ENCODE data around the gene TPCN2. TPM values are rescaled to one million over a fixed set of nuclear protein-coding genes. Genes with fewer than 3 reads are reported as not detected.
A peak's percentile ranks its signal among the peaks of the same experiment; 100 is the strongest.

TPCN2 gene
- total RNA-seq, 1 donor from 2014 or later: 9.5 TPM

- no peaks in the 10 kb centered on the region for H4K20me1 ChIP-seq (ENCODE audit: insufficient read depth, low read length)
- H3K27me3 ChIP-seq (ENCODE audit: insufficient read depth, low read length): no peaks in the 10 kb centered on the region
- peaks cover 11% of the 10 kb centered on the region for H3K27me3 Mint-ChIP-seq (ENCODE audit: low read depth, unreplicated experiment)
- peaks cover 8% of the 10 kb centered on the region for H3K9me3 Mint-ChIP-seq (ENCODE audit: unreplicated experiment)
- FAIRE-seq (peak; percentile 41), DNase-seq (ENCODE audit: low read depth) (peak; percentile 73)
- peaks cover 4% of the 10 kb centered on the region for H3K4me1 Mint-ChIP-seq (ENCODE audit: low read depth, unreplicated experiment)
- H2AFZ ChIP-seq (ENCODE audit: low read depth, low read length): peak overlapping the region; percentile 41
- H3K4me3 ChIP-seq (ENCODE audit: insufficient read depth, low read depth, low read length): peak overlapping the region; percentile 38
- H3K79me2 ChIP-seq (ENCODE audit: insufficient read depth, low read length): no peaks in the 10 kb centered on the region
- TF ChIP-seq EZH2 (IDR thresholded peaks at IDR 0.05; ENCODE audit: insufficient read depth, low read length): no peak
- TF ChIP-seq CTCF (IDR thresholded peaks at IDR 0.05; ENCODE audit: insufficient read depth, low read depth, low read length): no peak
- no peaks in the 10 kb centered on the region for H3K36me3 Mint-ChIP-seq (ENCODE audit: low read depth, unreplicated experiment)
- peak overlapping the region; percentile 90 for H3K4me2 ChIP-seq (ENCODE audit: low read length)
- H3K36me3 ChIP-seq (ENCODE audit: insufficient read depth, low read length): no peaks in the 10 kb centered on the region
- H3K27ac Mint-ChIP-seq (ENCODE audit: unreplicated experiment): peak overlapping the region; percentile 47
- peak overlapping the region; percentile 67 for H3K4me3 Mint-ChIP-seq (ENCODE audit: unreplicated experiment)
- no peak overlapping the region for H3K27ac ChIP-seq (ENCODE audit: low read depth, low read length)
- peaks cover 18% of the 10 kb centered on the region for H3K4me1 ChIP-seq (ENCODE audit: insufficient read depth, low read length)
- H3K9me3 ChIP-seq (ENCODE audit: insufficient read depth, low read depth, low read length): peaks cover 13% of the 10 kb centered on the region
- H3K9ac ChIP-seq (ENCODE audit: low read length): peak overlapping the region; percentile 35
These were observed 74.1 kb downstream of the TPCN2 start for GRCh38 chr11:69122630-69123431.

GRCh38 chr11:69123593-69124545 is 75.1 kb downstream of the TPCN2 start:
- Mint-ChIP-seq H3K27me3 (ENCODE audit: low read depth, unreplicated experiment) (peaks cover 11% of the 10 kb centered on the region), H3K36me3 (ENCODE audit: low read depth, unreplicated experiment) (no peaks in the 10 kb centered on the region), H3K27ac (ENCODE audit: unreplicated experiment) (no peak overlapping the region), H3K4me1 (ENCODE audit: low read depth, unreplicated experiment) (peaks cover 4% of the 10 kb centered on the region), H3K9me3 (ENCODE audit: unreplicated experiment) (peaks cover 11% of the 10 kb centered on the region), H3K4me3 (ENCODE audit: unreplicated experiment) (no peak overlapping the region)
- peaks cover 16% of the 10 kb centered on the region for H3K9me3 ChIP-seq (ENCODE audit: insufficient read depth, low read depth, low read length)
- no peaks in the 10 kb centered on the region for H3K79me2 ChIP-seq (ENCODE audit: insufficient read depth, low read length)
- no peaks in the 10 kb centered on the region for H3K27me3 ChIP-seq (ENCODE audit: insufficient read depth, low read length)
- no peaks in the 10 kb centered on the region for H3K36me3 ChIP-seq (ENCODE audit: insufficient read depth, low read length)
- peak overlapping the region; percentile 90 for H3K4me2 ChIP-seq (ENCODE audit: low read length)
- H3K4me1 ChIP-seq (ENCODE audit: insufficient read depth, low read length): peaks cover 18% of the 10 kb centered on the region
- H3K9ac ChIP-seq (ENCODE audit: low read length): peak overlapping the region; percentile 35
- TF ChIP-seq CTCF (IDR thresholded peaks at IDR 0.05; ENCODE audit: insufficient read depth, low read depth, low read length) (no peak), EZH2 (IDR thresholded peaks at IDR 0.05; ENCODE audit: insufficient read depth, low read length) (no peak)
- no peak for FAIRE-seq
- H2AFZ ChIP-seq (ENCODE audit: low read depth, low read length): peak overlapping the region; percentile 41
- H3K4me3 ChIP-seq (ENCODE audit: insufficient read depth, low read depth, low read length): no peak overlapping the region
- no peak for DNase-seq (ENCODE audit: low read depth)
- H3K27ac ChIP-seq (ENCODE audit: low read depth, low read length): no peak overlapping the region
- no peaks in the 10 kb centered on the region for H4K20me1 ChIP-seq (ENCODE audit: insufficient read depth, low read length)
